ENCODE measurements around the gene MYBPC2.

MYBPC2 gene

DNA sequence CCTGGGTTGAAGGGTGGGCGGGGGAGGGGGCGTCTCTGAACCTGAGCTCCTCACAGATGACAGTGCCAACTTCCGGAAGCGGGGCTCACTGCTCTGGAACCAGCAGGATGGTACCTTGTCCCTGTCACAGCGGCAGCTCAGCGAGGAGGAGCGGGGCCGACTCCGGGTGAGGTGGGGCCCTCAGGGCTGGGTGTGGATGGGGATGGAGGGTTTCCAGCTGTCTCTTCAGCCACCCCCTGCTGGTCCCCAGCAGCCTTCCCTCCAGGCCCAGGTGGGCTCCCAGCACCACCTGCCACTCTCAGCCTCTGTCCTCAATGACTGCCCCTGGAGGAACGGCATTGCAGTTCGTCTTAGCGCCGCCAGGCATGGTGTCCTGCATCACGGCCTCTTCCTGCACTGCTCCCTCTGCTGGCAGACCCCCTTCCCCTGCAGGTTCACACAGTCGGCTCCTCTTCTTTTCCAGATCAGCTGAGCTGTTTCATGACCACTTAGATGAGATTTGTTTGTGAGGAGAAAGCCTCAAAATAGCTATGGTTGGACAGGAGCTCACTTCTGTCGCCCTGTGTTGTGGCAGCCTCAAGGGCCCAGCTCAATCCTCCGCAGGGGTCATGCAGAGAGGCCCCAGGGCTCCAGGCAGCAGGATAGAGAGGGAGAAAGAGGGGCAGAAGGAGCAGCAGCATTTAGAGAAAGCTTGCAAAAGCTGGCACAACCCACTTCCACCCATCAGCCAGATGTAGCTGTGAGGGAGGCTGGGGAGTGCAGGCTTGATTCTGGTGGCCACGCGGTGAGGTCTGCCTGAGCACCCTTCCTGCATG lies 46.4 kb downstream of the MYBPC2 start:
- no peak for ATAC-seq (replicated peaks)
- Mint-ChIP-seq H3K9me3 (peaks cover 0 to 1% of the 10 kb centered on the region in 2 donors), H3K27ac (peak overlapping the region in 1 of 2 donors; percentile 41), H3K4me3 (no peak overlapping the region), H3K36me3 (ENCODE audit: insufficient read depth) (peaks cover 68% of the 10 kb centered on the region), H3K27me3 (no peaks in the 10 kb centered on the region), H3K4me1 (ENCODE audit: low read depth in 2 of 2) (peaks cover 22 to 27% of the 10 kb centered on the region in 2 donors)
- DNase-seq, result no peak

DNA sequence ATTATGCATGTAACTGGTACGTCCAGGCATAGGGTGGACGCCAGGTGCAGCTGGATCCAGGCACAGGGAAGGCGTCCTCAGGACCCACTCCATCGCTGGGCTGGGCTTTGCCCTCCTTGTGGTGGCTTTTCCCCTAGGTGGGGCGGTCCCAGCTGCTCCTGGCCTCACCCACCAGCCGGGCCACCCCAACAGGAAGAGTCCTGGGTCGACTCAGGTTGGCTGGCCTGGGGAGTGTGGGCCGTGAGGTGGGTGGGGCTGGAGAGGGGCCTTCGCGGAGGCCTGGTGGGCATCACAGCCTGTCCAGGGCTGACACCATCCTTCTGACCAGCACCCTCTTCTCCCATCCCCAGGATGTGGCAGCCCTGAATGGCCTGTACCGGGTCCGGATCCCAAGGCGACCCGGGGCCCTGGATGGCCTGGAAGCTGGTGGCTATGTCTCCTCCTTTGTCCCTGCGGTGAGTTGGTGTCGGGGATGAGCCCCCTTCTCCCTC lies 47.1 kb downstream of the MYBPC2 start:
- DNase-seq (no peak), ATAC-seq (replicated peaks) (no peak)
- peaks cover 22 to 27% of the 10 kb centered on the region in 2 donors for H3K4me1 Mint-ChIP-seq (ENCODE audit: low read depth in 2 of 2)
- no peak overlapping the region for H3K4me3 Mint-ChIP-seq
- H3K27ac Mint-ChIP-seq, result peak overlapping the region in 1 of 2 donors; percentile 67
- no peaks in the 10 kb centered on the region for H3K27me3 Mint-ChIP-seq
- peaks cover 0 to 1% of the 10 kb centered on the region in 2 donors for H3K9me3 Mint-ChIP-seq
- H3K36me3 Mint-ChIP-seq (ENCODE audit: insufficient read depth), result peaks cover 65% of the 10 kb centered on the region

DNA sequence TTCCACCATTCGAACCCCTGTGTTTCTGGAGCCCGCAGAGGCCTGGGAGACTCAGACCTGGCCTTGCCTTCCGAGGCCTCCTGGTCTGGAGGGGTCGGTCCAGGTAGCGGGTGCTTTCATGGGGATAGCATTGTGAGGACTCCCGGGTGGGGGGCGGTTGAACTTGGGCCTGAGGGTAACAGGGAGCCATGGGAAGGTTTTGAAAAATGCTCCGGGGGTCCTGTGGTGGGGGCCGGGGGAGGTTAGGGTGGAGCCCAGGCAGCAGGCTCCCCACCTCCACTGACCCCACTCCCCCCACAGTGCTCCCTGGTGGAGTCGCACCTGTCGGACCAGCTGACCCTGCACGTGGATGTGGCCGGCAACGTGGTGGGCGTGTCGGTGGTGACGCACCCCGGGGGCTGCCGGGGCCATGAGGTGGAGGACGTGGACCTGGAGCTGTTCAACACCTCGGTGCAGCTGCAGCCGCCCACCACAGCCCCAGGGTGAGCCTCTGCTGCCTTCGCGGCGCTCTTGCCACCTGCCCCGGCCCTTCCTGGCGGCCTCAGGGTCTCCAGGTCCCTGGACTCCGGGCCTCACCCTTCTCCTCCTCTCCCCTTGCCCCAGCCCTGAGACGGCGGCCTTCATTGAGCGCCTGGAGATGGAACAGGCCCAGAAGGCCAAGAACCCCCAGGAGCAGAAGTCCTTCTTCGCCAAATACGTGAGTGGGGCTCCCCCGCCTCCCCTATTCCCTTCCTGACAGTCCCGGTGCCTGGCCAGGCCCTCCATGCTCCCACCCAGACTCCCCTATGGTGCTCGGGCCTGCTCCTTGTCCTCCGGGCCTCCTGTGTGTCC lies 47.8 kb downstream of the MYBPC2 start:
- H3K9me3 Mint-ChIP-seq, result peaks cover 0 to 1% of the 10 kb centered on the region in 2 donors
- ATAC-seq (replicated peaks) (no peak), DNase-seq (no peak)
- no peak overlapping the region for H3K4me3 Mint-ChIP-seq
- H3K36me3 Mint-ChIP-seq (ENCODE audit: insufficient read depth), result peaks cover 58% of the 10 kb centered on the region
- peak overlapping the region; percentile 70 to 90 for H3K27ac Mint-ChIP-seq
- H3K27me3 Mint-ChIP-seq, result no peaks in the 10 kb centered on the region
- H3K4me1 Mint-ChIP-seq (ENCODE audit: low read depth in 2 of 2), result peaks cover 22 to 27% of the 10 kb centered on the region in 2 donors

DNA sequence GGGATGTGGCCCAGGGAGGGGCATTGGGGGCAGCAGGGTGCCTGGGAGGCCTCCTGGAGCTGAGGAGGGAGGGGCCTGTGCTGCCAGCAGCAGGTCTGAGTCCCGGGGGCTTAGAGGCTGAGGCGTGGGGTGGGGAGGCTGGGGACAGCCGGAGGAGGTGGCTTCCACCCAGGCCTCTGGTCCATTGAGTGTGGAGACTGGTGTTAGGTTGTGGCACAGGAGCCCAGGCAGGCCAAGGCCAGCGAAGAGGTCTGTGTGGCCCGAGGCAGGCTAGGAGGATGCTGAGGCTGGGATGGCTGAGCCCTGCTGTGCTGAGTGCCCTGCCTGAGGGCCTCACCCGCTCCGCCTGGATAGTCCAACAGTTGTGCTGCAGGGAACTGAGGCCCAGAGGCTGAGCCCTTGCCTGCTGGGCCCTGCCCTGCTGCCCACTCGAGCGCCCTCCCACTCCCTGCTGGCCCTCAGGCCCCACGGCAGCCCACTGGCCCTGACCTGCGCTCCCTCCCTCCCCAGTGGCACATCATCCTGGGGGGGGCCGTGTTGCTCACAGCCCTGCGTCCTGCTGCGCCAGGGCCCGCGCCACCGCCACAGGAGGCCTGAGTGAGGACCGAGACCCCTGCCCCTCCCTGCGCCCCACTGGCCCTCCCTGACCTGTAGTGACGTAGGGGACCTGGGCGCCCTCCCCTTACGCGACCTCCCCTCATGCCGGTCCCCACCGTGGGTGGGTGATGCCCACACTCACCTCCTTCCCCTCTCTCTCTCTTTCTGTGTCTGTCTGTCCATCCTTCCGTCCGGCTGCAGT lies 48.9 kb downstream of the MYBPC2 start:
- DNase-seq (no peak), ATAC-seq (replicated peaks) (no peak)
- H3K4me3 Mint-ChIP-seq, result no peak overlapping the region
- peaks cover 15 to 22% of the 10 kb centered on the region in 2 donors for H3K4me1 Mint-ChIP-seq (ENCODE audit: low read depth in 2 of 2)
- H3K27me3 Mint-ChIP-seq, result no peaks in the 10 kb centered on the region
- H3K27ac Mint-ChIP-seq, result peak overlapping the region; percentile 70 to 90
- no peaks in the 10 kb centered on the region for H3K9me3 Mint-ChIP-seq
- peaks cover 51% of the 10 kb centered on the region for H3K36me3 Mint-ChIP-seq (ENCODE audit: insufficient read depth)

DNA sequence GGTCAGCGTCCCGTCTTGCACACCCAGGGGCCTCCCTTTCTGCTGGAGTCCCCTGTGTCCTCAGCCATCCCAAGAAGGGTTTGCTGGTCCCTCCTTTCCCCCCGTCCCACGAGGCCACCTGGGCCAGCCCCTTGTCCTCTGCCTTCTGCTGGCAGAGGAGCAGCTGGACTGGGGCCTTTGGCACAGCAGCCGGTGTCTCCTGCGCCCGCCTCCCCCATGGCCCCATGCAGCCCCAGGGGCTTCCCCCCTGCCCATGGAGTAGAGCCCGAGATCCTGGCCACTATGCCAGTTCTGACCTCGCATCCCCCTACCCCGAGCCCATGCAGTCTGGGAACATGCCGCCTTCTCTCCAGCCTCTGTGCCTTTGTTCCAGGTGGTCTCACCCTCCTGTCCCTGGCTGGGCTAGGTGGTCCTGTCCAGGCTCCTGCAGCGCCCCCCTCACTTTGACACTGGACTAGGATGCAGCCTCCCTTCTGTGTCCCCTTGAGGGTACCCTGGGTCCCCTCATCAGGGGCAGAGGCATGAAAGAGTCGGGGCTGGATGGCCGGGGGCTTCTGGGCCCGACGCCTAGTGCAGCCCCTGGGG lies 49.7 kb downstream of the MYBPC2 start:
- Mint-ChIP-seq H3K27me3 (no peaks in the 10 kb centered on the region), H3K27ac (no peak overlapping the region), H3K9me3 (no peaks in the 10 kb centered on the region), H3K4me3 (no peak overlapping the region), H3K36me3 (ENCODE audit: insufficient read depth) (peaks cover 48% of the 10 kb centered on the region), H3K4me1 (ENCODE audit: low read depth in 2 of 2) (peaks cover 10 to 16% of the 10 kb centered on the region in 2 donors)
- DNase-seq, result no peak
- no peak for ATAC-seq (replicated peaks)

DNA sequence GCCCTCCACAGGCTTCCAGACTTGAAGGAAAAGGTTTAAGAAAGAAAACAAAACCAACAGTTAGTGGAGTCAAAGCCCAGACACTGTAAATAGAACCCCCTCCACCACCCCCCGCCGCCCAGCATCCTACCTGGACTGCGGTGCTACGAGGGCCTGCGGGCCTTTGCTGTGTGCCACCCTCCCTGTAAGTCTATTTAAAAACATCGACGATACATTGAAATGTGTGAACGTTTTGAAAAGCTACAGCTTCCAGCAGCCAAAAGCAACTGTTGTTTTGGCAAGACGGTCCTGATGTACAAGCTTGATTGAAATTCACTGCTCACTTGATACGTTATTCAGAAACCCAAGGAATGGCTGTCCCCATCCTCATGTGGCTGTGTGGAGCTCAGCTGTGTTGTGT lies 50.2 kb downstream of the MYBPC2 start:
- H3K27ac Mint-ChIP-seq, result no peak overlapping the region
- H3K27me3 Mint-ChIP-seq, result no peaks in the 10 kb centered on the region
- DNase-seq (no peak), ATAC-seq (replicated peaks) (no peak)
- H3K36me3 Mint-ChIP-seq (ENCODE audit: insufficient read depth), result peaks cover 49% of the 10 kb centered on the region
- peaks cover 5 to 12% of the 10 kb centered on the region in 2 donors for H3K4me1 Mint-ChIP-seq (ENCODE audit: low read depth in 2 of 2)
- no peak overlapping the region for H3K4me3 Mint-ChIP-seq
- H3K9me3 Mint-ChIP-seq, result no peaks in the 10 kb centered on the region

DNA sequence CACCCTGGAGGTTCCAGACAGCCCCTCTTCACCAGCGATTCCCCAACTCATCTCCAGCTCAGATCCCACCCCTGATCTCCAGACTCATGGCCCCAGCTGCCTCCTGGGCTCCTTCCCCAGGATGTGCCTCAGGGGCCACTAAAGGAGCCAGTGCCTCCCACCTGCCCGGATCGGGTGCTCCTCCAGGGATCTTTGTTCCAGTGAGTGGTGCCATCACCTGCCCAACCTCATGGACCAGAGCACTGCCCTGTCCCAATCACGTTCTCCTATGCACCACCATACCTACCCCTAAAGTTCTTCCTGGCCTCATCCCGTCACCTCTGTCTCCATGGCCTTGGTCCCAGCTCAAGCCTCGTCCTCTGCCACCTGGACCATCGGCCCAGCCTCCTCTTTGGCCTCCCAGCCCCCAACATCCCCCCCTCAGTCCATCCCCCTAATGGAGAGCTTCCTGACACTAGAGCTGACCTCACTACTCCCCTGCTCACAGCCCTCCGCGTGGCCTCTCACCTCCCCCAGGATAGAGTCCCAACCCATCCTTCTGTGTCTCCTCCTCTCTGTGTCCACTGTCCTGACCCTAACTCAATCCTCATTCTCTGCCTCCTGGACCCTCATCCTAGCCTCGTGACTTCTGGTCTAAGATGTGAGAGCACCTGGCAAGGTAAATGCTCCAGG lies 52.7 kb downstream of the MYBPC2 start:
- peak overlapping the region in 1 of 2 donors; percentile 80 for H3K27ac Mint-ChIP-seq
- H3K4me3 Mint-ChIP-seq, result no peak overlapping the region
- H3K27me3 Mint-ChIP-seq, result no peaks in the 10 kb centered on the region
- peaks cover 47% of the 10 kb centered on the region for H3K36me3 Mint-ChIP-seq (ENCODE audit: insufficient read depth)
- H3K4me1 Mint-ChIP-seq (ENCODE audit: low read depth in 2 of 2), result peaks cover 9 to 18% of the 10 kb centered on the region in 2 donors
- no peak for DNase-seq
- no peaks in the 10 kb centered on the region for H3K9me3 Mint-ChIP-seq
- ATAC-seq (replicated peaks), result no peak

DNA sequence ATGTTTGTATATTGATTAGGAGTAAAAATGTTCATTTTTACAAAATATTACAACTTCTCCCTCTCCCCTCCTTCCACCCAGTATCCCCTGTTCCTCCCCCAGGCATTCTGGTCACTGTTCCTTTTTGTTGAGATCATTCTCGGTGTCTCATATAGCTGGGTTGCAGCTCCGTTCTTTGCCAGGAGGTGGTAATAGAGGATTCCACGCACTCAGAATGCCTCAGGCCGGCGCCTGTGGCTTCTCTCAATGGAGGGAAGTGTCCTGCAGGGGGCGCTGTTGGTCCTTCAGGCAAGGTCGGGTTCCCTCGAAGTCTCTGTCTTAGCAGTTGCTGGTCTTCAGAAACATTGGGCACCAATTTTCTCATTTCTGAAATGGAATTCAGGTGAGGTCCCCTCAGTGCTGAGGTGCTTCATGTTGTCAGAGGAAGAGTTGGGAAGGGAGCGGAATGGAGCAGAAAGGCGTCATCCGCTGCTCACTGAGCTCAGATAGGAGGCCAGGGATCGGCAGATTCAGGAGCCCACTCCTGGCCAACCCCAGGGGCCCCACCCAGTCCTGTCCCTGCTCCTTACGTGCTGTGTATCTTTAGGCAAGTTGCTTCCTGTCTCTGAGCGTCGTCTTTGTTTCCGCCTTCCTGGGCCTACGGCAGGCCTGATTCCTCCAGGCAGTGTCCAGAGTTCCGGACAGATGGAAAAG lies 54.3 kb downstream of the MYBPC2 start:
- H3K4me3 Mint-ChIP-seq, result no peak overlapping the region
- ATAC-seq (replicated peaks), result no peak
- H3K27me3 Mint-ChIP-seq, result no peaks in the 10 kb centered on the region
- peak; percentile 31 to 41 (median 41) for DNase-seq
- peaks cover 16 to 31% of the 10 kb centered on the region in 2 donors for H3K4me1 Mint-ChIP-seq (ENCODE audit: low read depth in 2 of 2)
- H3K9me3 Mint-ChIP-seq, result no peaks in the 10 kb centered on the region
- H3K27ac Mint-ChIP-seq, result peak overlapping the region; percentile 27 to 31
- peaks cover 37% of the 10 kb centered on the region for H3K36me3 Mint-ChIP-seq (ENCODE audit: insufficient read depth)

DNA sequence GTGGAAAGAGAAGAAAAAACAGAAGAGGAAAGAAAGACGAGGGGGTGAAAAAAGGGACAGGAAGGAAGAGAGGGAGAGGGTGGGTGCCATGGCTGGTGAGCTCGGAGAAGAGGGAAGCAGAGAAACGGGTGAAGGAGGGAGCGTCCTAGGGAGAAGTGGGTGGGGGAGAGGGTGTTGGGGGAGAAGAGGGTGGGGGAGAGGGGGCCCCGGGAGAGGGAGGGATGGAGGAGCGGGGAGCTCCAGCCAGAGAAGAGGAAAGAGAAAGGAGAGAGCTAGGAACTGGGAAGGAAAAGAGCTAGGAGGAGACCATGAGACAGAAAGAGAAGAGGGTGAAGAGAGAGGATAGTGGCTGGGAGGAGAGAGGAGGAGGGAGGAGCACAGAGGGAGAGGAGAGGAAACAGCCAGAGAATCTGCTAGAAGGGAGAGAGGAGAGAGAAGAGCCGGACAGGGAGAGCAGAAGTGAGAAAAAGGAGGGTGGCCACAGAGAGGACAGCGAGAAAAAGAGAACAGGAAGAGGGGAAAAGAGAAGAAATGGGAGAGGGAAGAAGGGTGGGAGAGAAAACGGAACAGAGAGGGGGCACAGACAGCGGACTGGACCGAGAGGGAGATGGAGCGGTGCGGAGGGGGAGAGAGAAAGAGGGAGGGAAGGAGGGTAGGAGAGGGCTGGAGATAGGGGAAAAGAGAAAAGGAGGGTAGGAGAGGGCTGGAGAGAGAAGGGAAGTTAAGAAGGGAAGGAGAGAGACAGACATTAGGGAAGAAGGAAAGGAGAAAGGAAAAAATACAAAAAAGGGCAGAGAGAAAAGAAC lies 55.9 kb downstream of the MYBPC2 start:
- Mint-ChIP-seq H3K27ac (peak overlapping the region; percentile 4 to 39), H3K27me3 (no peaks in the 10 kb centered on the region), H3K4me1 (ENCODE audit: low read depth in 2 of 2) (peaks cover 17 to 36% of the 10 kb centered on the region in 2 donors), H3K36me3 (ENCODE audit: insufficient read depth) (peaks cover 28% of the 10 kb centered on the region), H3K4me3 (no peak overlapping the region), H3K9me3 (no peaks in the 10 kb centered on the region)
- ATAC-seq (replicated peaks) (no peak), DNase-seq (no peak)

DNA sequence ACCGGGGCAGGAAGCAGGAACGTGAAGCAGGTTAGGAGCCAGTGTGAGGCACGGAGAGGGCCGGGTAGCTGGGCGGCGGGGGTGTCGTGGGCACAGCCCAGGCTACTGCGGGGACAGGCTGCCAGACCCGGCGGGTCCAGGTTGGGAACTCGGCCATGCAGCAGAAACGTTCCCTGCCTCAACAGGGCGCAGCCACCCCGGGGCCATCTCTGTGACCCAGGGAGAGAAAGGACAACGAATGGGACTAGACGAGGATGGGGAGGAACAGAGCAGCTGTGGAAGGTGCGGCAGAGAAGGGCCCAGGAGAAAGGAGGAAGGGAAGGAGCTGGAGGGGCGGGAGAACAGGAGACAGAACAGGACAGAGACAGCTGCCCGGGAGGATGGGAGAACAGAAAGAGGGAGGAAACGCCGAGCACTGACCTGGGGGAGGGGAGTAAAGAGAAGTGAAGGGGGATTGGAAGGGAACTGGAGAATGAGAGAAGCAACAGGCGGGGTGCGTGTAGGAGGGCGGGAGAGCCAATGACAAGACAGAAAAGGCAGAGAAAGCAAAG lies 56.8 kb downstream of the MYBPC2 start:
- H3K36me3 Mint-ChIP-seq (ENCODE audit: insufficient read depth), result peaks cover 18% of the 10 kb centered on the region
- DNase-seq, result no peak
- H3K4me3 Mint-ChIP-seq, result no peak overlapping the region
- no peak for ATAC-seq (replicated peaks)
- peaks cover 17 to 36% of the 10 kb centered on the region in 2 donors for H3K4me1 Mint-ChIP-seq (ENCODE audit: low read depth in 2 of 2)
- no peaks in the 10 kb centered on the region for H3K27me3 Mint-ChIP-seq
- H3K27ac Mint-ChIP-seq, result peak overlapping the region in 1 of 2 donors; percentile 39
- no peaks in the 10 kb centered on the region for H3K9me3 Mint-ChIP-seq

DNA sequence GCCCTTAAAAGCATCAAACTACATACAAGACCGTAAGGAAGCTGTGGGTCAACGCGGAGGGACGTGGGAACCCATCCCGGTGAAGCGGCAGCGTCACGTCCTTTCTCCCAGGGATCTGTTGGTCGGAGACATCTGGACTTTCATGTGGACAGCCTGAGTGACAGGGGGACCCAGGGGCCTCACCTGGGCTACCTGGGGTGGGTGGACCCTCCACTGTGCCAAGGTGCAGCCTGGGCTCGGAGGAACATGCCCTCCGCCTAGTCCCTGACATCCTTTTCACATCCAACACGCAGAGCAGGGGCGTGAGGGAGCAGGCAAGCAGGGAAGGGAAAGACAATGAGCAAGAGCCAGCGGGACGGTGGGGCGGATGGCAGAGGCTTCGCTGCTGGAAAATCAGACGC lies 57.7 kb downstream of the MYBPC2 start:
- H3K27ac Mint-ChIP-seq, result peak overlapping the region in 1 of 2 donors; percentile 80
- peaks cover 17 to 36% of the 10 kb centered on the region in 2 donors for H3K4me1 Mint-ChIP-seq (ENCODE audit: low read depth in 2 of 2)
- DNase-seq (no peak), ATAC-seq (replicated peaks) (no peak)
- peak overlapping the region in 1 of 2 donors; percentile 26 for H3K4me3 Mint-ChIP-seq
- peaks cover 18% of the 10 kb centered on the region for H3K36me3 Mint-ChIP-seq (ENCODE audit: insufficient read depth)
- no peaks in the 10 kb centered on the region for H3K27me3 Mint-ChIP-seq
- H3K9me3 Mint-ChIP-seq, result no peaks in the 10 kb centered on the region
